Stomach (tissue), 9 donors: ENCODE data around the gene CELF1. TPM values are rescaled to one million over a fixed set of nuclear protein-coding genes. Genes with fewer than 3 reads are reported as not detected.

Experiments
- DNase-seq, 2 donors: peaks; one replicate each; pipeline versions ENCODE4 v3.0.0 to v3.0.0-alpha.2; 2013 to 2019
- H3K27ac ChIP-seq, 5 donors: fragments of 200-600 bp in 4 of 5; sonication (generic) in 4 of 5; one replicate each; pipeline ENCODE4 v1.5.1; 2013 to 2019; ENCODE audit warnings: mild to moderate bottlenecking in 1 of 5, moderate library complexity in 1 of 5
- H3K27me3 ChIP-seq, 3 donors: fragments of 200-600 bp; sonication (generic); one replicate each; pipeline ENCODE4 v1.5.1; 2017 to 2019; ENCODE audit warnings: mixed run types in 1 of 3
- H3K36me3 ChIP-seq, 4 donors: fragments of 200-600 bp; sonication (generic); 1 replicate in 3 of 4; 2 replicates in 1 of 4; pipeline ENCODE4 v1.5.1; 2016 to 2019
- H3K4me1 ChIP-seq, 4 donors: fragments of 200-600 bp; sonication (generic); one replicate each; pipeline ENCODE4 v1.5.1; 2016 to 2019
- H3K4me3 ChIP-seq, 4 donors: fragments of 200-600 bp; sonication (generic) in 3 of 4; one replicate each; pipeline ENCODE4 v1.5.1; 2016 to 2019; ENCODE audit warnings: mild to moderate bottlenecking in 1 of 4
- H3K9me3 ChIP-seq, 4 donors: fragments of 200-600 bp; sonication (generic); one replicate each; pipeline ENCODE4 v1.5.1; 2016 to 2019
- CTCF ChIP-seq, 7 experiments: fragments of 450-650 bp in 4 of 7; fragments of 200-600 bp in 3 of 7; sonication (generic) in 3 of 7; IDR thresholded peaks; one replicate each; pipeline ENCODE4 v1.5.1; 2016 to 2019; ENCODE audit warnings: antibody characterized with exemption in 7 of 7, control low read depth in 2 of 7, mild to moderate bottlenecking in 1 of 7
- EP300 ChIP-seq: sonication (generic); formaldehyde crosslinking; IDR thresholded peaks from one replicate; pipeline ENCODE4 v1.6.1; 2017; ENCODE audit warnings: antibody characterized with exemption
- POLR2A ChIP-seq, 4 donors: fragments of 450-650 bp; IDR thresholded peaks; one replicate each; pipeline ENCODE4 v1.6.1; 2016; ENCODE audit warnings: antibody characterized with exemption in 4 of 4, control low read depth in 2 of 4, mild to moderate bottlenecking in 1 of 4, moderate library complexity in 1 of 4
- POLR2AphosphoS5 ChIP-seq, 3 donors: sonication (generic); formaldehyde crosslinking; IDR thresholded peaks; one replicate each; pipeline ENCODE4 v1.6.1; 2016; ENCODE audit warnings: antibody characterized with exemption in 3 of 3
- WGBS, 5 donors: extraction: QIAGEN DNeasy Blood & Tissue Kit in 3 of 5; methylation state at CpG; one replicate each; pipeline versions ENCODE4 v1.1.5 to v1.1.7; 2013 to 2018; 5-methylcytosine and 5-hydroxymethylcytosine counted together
- intact Hi-C: fragments of 100-400 bp; cut with DNase I; formaldehyde crosslinking; loops from one replicate; pipeline ENCODE4 v1.15.1; 2023; ENCODE audit warnings: low total_unique reads
- polyA plus RNA-seq, 3 donors: library from polyadenylated mRNA; stranded (reverse); fragments of 200-250 nt; gene quantifications; one replicate each; pipeline ENCODE4 v1.2.3, GENCODE V29; 2013
- total RNA-seq, 5 donors: library from RNA; depleted of rRNA; stranded (reverse); fragments of >200 nt; gene quantifications; one replicate each; pipeline versions ENCODE4 v1.1.0 to v1.2.3, GENCODE V29; 2014 to 2016
- donor health status: healthy with polysubstance abuse.
- donor health status: Bipolar disorder and iron deficiency.
- donor health status: healthy.

The CELF1 gene
- total and polyA plus RNA-seq, 8 donors, result 12.7 to 206 (median 54.4) TPM

GRCh38 chr11:47506373-47506772 lies 46.6 kb downstream of the CELF1 start:
- peaks cover 43 to 89% (median 67%) of the 10 kb centered on the region in 4 donors for H3K4me1 ChIP-seq
- no peaks in the 10 kb centered on the region for H3K9me3 ChIP-seq
- 72 to 83% (median 78%) methylated on average over 8 of the region's 8 CpGs for whole genome bisulfite sequencing, 5 donors
- no peaks in the 10 kb centered on the region for H3K27me3 ChIP-seq
- peak overlapping the region in 3 of 5 donors; percentile 18 to 66 (median 47) for H3K27ac ChIP-seq
- H3K4me3 ChIP-seq, result no peak overlapping the region
- no peak for DNase-seq
- TF ChIP-seq POLR2AphosphoS5 (IDR thresholded peaks at IDR 0.05) (no peak), CTCF (IDR thresholded peaks at IDR 0.05) (no peak), EP300 (no peak), POLR2A (IDR thresholded peaks at IDR 0.05) (no peak)
- H3K36me3 ChIP-seq, result no peaks in the 10 kb centered on the region
- intact Hi-C loops, result no loop called here

- H3K4me3 ChIP-seq, result no peak overlapping the region
- intact Hi-C loops, result no loop called here
- 63 to 86% (median 78%) methylated on average over 1 of the region's 1 CpG for WGBS, 5 donors
- no peak for DNase-seq
- no peaks in the 10 kb centered on the region for H3K36me3 ChIP-seq
- H3K4me1 ChIP-seq, result peaks cover 33 to 89% (median 67%) of the 10 kb centered on the region in 4 donors
- H3K27ac ChIP-seq, result peak overlapping the region in 1 of 5 donors; percentile 25
- no peaks in the 10 kb centered on the region for H3K27me3 ChIP-seq
- TF ChIP-seq POLR2A (IDR thresholded peaks at IDR 0.05) (no peak), POLR2AphosphoS5 (IDR thresholded peaks at IDR 0.05) (no peak), CTCF (IDR thresholded peaks at IDR 0.05) (no peak), EP300 (no peak)
- H3K9me3 ChIP-seq, result no peaks in the 10 kb centered on the region
These were observed 48.0 kb downstream of the CELF1 start for GRCh38 chr11:47504910-47505309.

GRCh38 chr11:47503227-47503626 lies 49.7 kb downstream of the CELF1 start:
- H3K27ac ChIP-seq, result no peak overlapping the region
- H3K9me3 ChIP-seq, result no peaks in the 10 kb centered on the region
- peaks cover 30 to 89% (median 63%) of the 10 kb centered on the region in 4 donors for H3K4me1 ChIP-seq
- DNase-seq, result no peak
- TF ChIP-seq POLR2A (IDR thresholded peaks at IDR 0.05) (no peak), POLR2AphosphoS5 (IDR thresholded peaks at IDR 0.05) (no peak), CTCF (IDR thresholded peaks at IDR 0.05) (no peak), EP300 (no peak)
- H3K4me3 ChIP-seq, result no peak overlapping the region
- no peaks in the 10 kb centered on the region for H3K36me3 ChIP-seq
- intact Hi-C loops, result no loop called here
- no peaks in the 10 kb centered on the region for H3K27me3 ChIP-seq

GRCh38 chr11:47502767-47503166 lies 50.2 kb downstream of the CELF1 start:
- intact Hi-C loops, result no loop called here
- H3K4me3 ChIP-seq, result no peak overlapping the region
- no peaks in the 10 kb centered on the region for H3K36me3 ChIP-seq
- no peak for DNase-seq
- peaks cover 34 to 89% (median 62%) of the 10 kb centered on the region in 4 donors for H3K4me1 ChIP-seq
- H3K9me3 ChIP-seq, result no peaks in the 10 kb centered on the region
- TF ChIP-seq POLR2A (IDR thresholded peaks at IDR 0.05), result no peak
- TF ChIP-seq CTCF (IDR thresholded peaks at IDR 0.05), result no peak
- H3K27me3 ChIP-seq, result no peaks in the 10 kb centered on the region
- 62 to 80% (median 70%) methylated on average over 3 of the region's 3 CpGs for WGBS, 5 donors
- no peak overlapping the region for H3K27ac ChIP-seq
